Large intestine (tissue), 3 donors: Measurements from ENCODE around the gene YTHDF1. TPM values are rescaled to one million over a fixed set of nuclear protein-coding genes. Genes with fewer than 3 reads are reported as not detected.

Experiments
- DNase-seq, 2 donors: peaks; one replicate each; pipeline versions ENCODE4 v3.0.0 to v3.0.0-alpha.2; 2013
- H3K27ac ChIP-seq: one replicate; pipeline ENCODE4 v1.5.1; 2013; ENCODE audit warnings: low read length
- H3K27me3 ChIP-seq: 2 replicates; pipeline ENCODE4 v1.6.1; 2013; ENCODE audit warnings: low read length; ENCODE audit not compliant: control insufficient read depth, insufficient read depth
- H3K36me3 ChIP-seq: 2 replicates; pipeline ENCODE4 v1.6.1; 2013; ENCODE audit warnings: low read length; ENCODE audit not compliant: control insufficient read depth, insufficient read depth
- H3K4me1 ChIP-seq: one replicate; pipeline ENCODE4 v1.6.1; 2013; ENCODE audit warnings: low read length; ENCODE audit not compliant: control insufficient read depth, insufficient read depth
- H3K4me3 ChIP-seq: one replicate; pipeline ENCODE4 v1.5.1; 2013; ENCODE audit warnings: low read length
- H3K9me3 ChIP-seq: one replicate; pipeline ENCODE4 v1.6.1; 2013; ENCODE audit warnings: mild to moderate bottlenecking, low read depth, low read length, moderate library complexity; ENCODE audit not compliant: control insufficient read depth
- WGBS: methylation state at CpG from one replicate; pipeline ENCODE4 v1.1.5; 2013; ENCODE audit warnings: low lambda C conversion rate; ENCODE audit not compliant: insufficient coverage; 5-methylcytosine and 5-hydroxymethylcytosine counted together
- polyA plus RNA-seq: library from polyadenylated mRNA; unstranded; fragments of 120-200 nt; gene quantifications from one replicate; pipeline ENCODE4 v1.2.1, GENCODE V29; 2013

The YTHDF1 gene
- polyA plus RNA-seq, 1 donor = 35.4 TPM

DNA sequence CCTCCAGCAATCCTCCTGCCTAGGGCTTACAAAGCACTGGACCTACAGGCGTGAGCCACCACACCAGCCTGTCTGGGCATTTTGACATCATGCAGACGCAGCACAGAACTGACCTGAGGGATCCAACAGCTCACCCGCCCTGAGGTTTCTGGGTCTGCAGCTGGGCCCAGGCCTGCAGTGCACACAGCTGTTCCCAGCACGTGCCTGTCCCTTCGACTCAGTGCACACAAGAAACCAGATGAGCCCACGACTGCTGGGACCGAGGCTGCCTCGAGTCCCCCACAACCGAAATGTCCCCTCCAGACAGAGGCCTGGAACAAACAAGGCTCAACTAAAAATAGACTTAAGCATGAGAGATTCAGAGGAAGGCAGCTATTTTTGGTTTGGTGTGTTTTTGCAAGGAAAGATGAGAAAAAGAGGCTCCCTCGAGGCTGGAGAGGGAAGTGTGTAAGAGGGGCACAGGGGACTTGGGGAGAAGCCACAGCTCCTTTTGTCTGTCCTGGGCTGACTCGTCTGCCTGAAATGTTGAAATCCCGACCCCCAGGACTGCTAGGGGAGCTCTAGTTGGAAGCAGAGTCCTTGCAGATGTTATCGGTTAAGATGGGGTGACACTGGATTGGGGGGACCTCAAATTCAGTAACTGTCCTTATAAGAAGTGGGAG, 66.3 kb downstream of the YTHDF1 start:
- no CpG with 5 or more reads among the region's 13 CpGs for WGBS
- no peaks in the 10 kb centered on the region for H3K4me1 ChIP-seq
- H3K9me3 ChIP-seq = peaks cover 3% of the 10 kb centered on the region
- H3K36me3 ChIP-seq = no peaks in the 10 kb centered on the region
- H3K27me3 ChIP-seq = peaks cover 14% of the 10 kb centered on the region
- H3K4me3 ChIP-seq = no peak overlapping the region
- no peak overlapping the region for H3K27ac ChIP-seq
- no peak for DNase-seq

DNA sequence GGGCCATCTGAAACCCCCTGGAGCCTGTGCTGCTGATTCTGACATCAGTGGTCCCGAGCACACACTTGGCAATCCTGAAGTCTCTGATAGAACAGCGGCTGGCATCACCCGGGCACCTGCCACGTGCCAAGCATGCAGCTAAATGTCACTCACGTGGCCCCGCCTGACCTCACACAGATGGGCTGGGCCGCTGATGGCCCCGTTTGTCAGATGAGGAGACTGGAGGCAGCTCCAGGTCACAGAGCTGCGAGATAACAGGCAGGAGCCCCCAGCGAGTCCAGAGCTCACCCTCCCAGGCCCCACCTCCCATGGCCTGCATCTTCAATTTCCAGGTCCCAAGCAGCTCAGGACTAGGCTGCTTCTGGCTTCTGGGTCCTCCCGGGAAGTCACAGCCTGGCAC, 67.2 kb downstream of the YTHDF1 start:
- peaks cover 9% of the 10 kb centered on the region for H3K27me3 ChIP-seq
- no CpG with 5 or more reads among the region's 11 CpGs for WGBS
- no peaks in the 10 kb centered on the region for H3K4me1 ChIP-seq
- H3K4me3 ChIP-seq = no peak overlapping the region
- H3K27ac ChIP-seq = no peak overlapping the region
- DNase-seq = no peak
- no peaks in the 10 kb centered on the region for H3K36me3 ChIP-seq
- peaks cover 3% of the 10 kb centered on the region for H3K9me3 ChIP-seq

DNA sequence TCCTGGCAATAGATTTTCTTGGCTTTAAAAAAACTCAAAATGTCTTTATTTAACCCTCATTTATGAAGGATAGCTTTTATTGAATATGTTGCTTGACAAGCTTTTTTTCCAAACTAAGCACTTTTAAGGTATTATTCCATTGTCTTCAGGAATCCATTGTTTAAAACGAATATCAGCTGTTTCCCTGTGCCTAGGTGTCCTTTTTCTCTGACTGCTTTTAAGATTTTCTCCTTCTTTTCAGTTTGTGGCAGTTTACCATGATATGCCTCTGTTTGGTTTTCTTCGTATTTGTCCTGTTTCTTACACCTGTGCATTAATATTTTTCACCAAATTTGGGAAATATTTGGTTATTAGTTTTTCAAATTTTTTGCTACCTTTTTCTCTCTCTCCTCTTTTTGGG, 68.4 kb downstream of the YTHDF1 start:
- H3K4me3 ChIP-seq = no peak overlapping the region
- H3K27ac ChIP-seq = no peak overlapping the region
- peaks cover 3% of the 10 kb centered on the region for H3K9me3 ChIP-seq
- 71% methylated on average over 2 of the region's 2 CpGs for WGBS
- no peak for DNase-seq
- H3K4me1 ChIP-seq = no peaks in the 10 kb centered on the region
- no peaks in the 10 kb centered on the region for H3K36me3 ChIP-seq
- peaks cover 4% of the 10 kb centered on the region for H3K27me3 ChIP-seq

Other genes starting within 250 kb of the YTHDF1 start
- gene BHLHE23, start 209.2 kb downstream of the YTHDF1 start, polyA plus RNA-seq = not detected
- 2.6 TPM for gene BIRC7, start 19.8 kb upstream of the YTHDF1 start, polyA plus RNA-seq
- 6.8 TPM for gene NKAIN4, start 38.3 kb upstream of the YTHDF1 start, polyA plus RNA-seq
- 76.3 TPM for gene ARFGAP1, start 56.7 kb upstream of the YTHDF1 start, polyA plus RNA-seq
- 7.2 TPM for gene COL20A1, start 77.1 kb upstream of the YTHDF1 start, polyA plus RNA-seq
- gene CHRNA4, start 145.2 kb upstream of the YTHDF1 start, polyA plus RNA-seq = 0.45 TPM